ENCODE measurements around the gene ACVR1C. TPM values are rescaled to one million over a fixed set of nuclear protein-coding genes. Genes with fewer than 3 reads are reported as not detected.

ACVR1C gene
- total RNA-seq, 1 donor from 2014 or later = 0.52 TPM

- Histone ChIP-seq H3K4me1 (ENCODE audit: control insufficient read depth in 3 of 3, insufficient read depth in 3 of 3, low read length in 3 of 3) (no peaks in the 10 kb centered on the region), H3K9ac (ENCODE audit: low read depth in 1 of 3, low read length in 3 of 3) (no peak overlapping the region), H3K27ac (ENCODE audit: low read depth, low read length) (no peak overlapping the region), H3K4me3 (ENCODE audit: low read length in 3 of 3) (no peak overlapping the region), H3K36me3 (ENCODE audit: control insufficient read depth in 3 of 3, insufficient read depth in 3 of 3, low read length in 3 of 3) (no peaks in the 10 kb centered on the region), H3K9me3 (ENCODE audit: control insufficient read depth in 3 of 3, low read length in 3 of 3) (no peaks in the 10 kb centered on the region), H3K27me3 (ENCODE audit: control insufficient read depth in 3 of 3, insufficient read depth in 3 of 3, low read length in 3 of 3) (no peaks in the 10 kb centered on the region)
These were observed 141.4 kb downstream of the ACVR1C start for GRCh38 chr2:157487271-157487610.

- Histone ChIP-seq H3K9me3 (ENCODE audit: control insufficient read depth in 3 of 3, low read length in 3 of 3) (no peaks in the 10 kb centered on the region), H3K27ac (ENCODE audit: low read depth, low read length) (no peak overlapping the region), H3K36me3 (ENCODE audit: control insufficient read depth in 3 of 3, insufficient read depth in 3 of 3, low read length in 3 of 3) (no peaks in the 10 kb centered on the region), H3K27me3 (ENCODE audit: control insufficient read depth in 3 of 3, insufficient read depth in 3 of 3, low read length in 3 of 3) (no peaks in the 10 kb centered on the region), H3K4me3 (ENCODE audit: low read length in 3 of 3) (no peak overlapping the region), H3K4me1 (ENCODE audit: control insufficient read depth in 3 of 3, insufficient read depth in 3 of 3, low read length in 3 of 3) (no peaks in the 10 kb centered on the region), H3K9ac (ENCODE audit: low read depth in 1 of 3, low read length in 3 of 3) (no peak overlapping the region)
These were observed 141.9 kb downstream of the ACVR1C start for GRCh38 chr2:157486596-157487270.

GRCh38 chr2:157480182-157480961, 148.3 kb downstream of the ACVR1C start:
- Histone ChIP-seq H3K9ac (ENCODE audit: low read depth in 1 of 3, low read length in 3 of 3) (no peak overlapping the region), H3K4me3 (ENCODE audit: low read length in 3 of 3) (no peak overlapping the region), H3K36me3 (ENCODE audit: control insufficient read depth in 3 of 3, insufficient read depth in 3 of 3, low read length in 3 of 3) (no peaks in the 10 kb centered on the region), H3K4me1 (ENCODE audit: control insufficient read depth in 3 of 3, insufficient read depth in 3 of 3, low read length in 3 of 3) (peaks cover 4 to 15% (median 9%) of the 10 kb centered on the region in 3 donors), H3K9me3 (ENCODE audit: control insufficient read depth in 3 of 3, low read length in 3 of 3) (no peaks in the 10 kb centered on the region), H3K27me3 (ENCODE audit: control insufficient read depth in 3 of 3, insufficient read depth in 3 of 3, low read length in 3 of 3) (no peaks in the 10 kb centered on the region), H3K27ac (ENCODE audit: low read depth, low read length) (no peak overlapping the region)

GRCh38 chr2:157479081-157480027, 149.3 kb downstream of the ACVR1C start:
- Histone ChIP-seq H3K9me3 (ENCODE audit: control insufficient read depth in 3 of 3, low read length in 3 of 3) (no peaks in the 10 kb centered on the region), H3K9ac (ENCODE audit: low read depth in 1 of 3, low read length in 3 of 3) (no peak overlapping the region), H3K4me3 (ENCODE audit: low read length in 3 of 3) (no peak overlapping the region), H3K27ac (ENCODE audit: low read depth, low read length) (no peak overlapping the region), H3K27me3 (ENCODE audit: control insufficient read depth in 3 of 3, insufficient read depth in 3 of 3, low read length in 3 of 3) (no peaks in the 10 kb centered on the region), H3K36me3 (ENCODE audit: control insufficient read depth in 3 of 3, insufficient read depth in 3 of 3, low read length in 3 of 3) (no peaks in the 10 kb centered on the region), H3K4me1 (ENCODE audit: control insufficient read depth in 3 of 3, insufficient read depth in 3 of 3, low read length in 3 of 3) (peaks cover 4 to 15% (median 9%) of the 10 kb centered on the region in 3 donors)

GRCh38 chr2:157477919-157478318, 150.7 kb downstream of the ACVR1C start:
- peaks cover 4 to 15% (median 9%) of the 10 kb centered on the region in 3 donors for H3K4me1 ChIP-seq (ENCODE audit: control insufficient read depth in 3 of 3, insufficient read depth in 3 of 3, low read length in 3 of 3)
- no peak overlapping the region for H3K27ac ChIP-seq (ENCODE audit: low read depth, low read length)
- H3K9me3 ChIP-seq (ENCODE audit: control insufficient read depth in 3 of 3, low read length in 3 of 3) = no peaks in the 10 kb centered on the region
- no peaks in the 10 kb centered on the region for H3K27me3 ChIP-seq (ENCODE audit: control insufficient read depth in 3 of 3, insufficient read depth in 3 of 3, low read length in 3 of 3)
- H3K9ac ChIP-seq (ENCODE audit: low read depth in 1 of 3, low read length in 3 of 3) = no peak overlapping the region
- H3K4me3 ChIP-seq (ENCODE audit: low read length in 3 of 3) = no peak overlapping the region
- no peaks in the 10 kb centered on the region for H3K36me3 ChIP-seq (ENCODE audit: control insufficient read depth in 3 of 3, insufficient read depth in 3 of 3, low read length in 3 of 3)

- Histone ChIP-seq H3K27me3 (ENCODE audit: control insufficient read depth in 3 of 3, insufficient read depth in 3 of 3, low read length in 3 of 3) (no peaks in the 10 kb centered on the region), H3K4me3 (ENCODE audit: low read length in 3 of 3) (no peak overlapping the region), H3K9me3 (ENCODE audit: control insufficient read depth in 3 of 3, low read length in 3 of 3) (no peaks in the 10 kb centered on the region), H3K27ac (ENCODE audit: low read depth, low read length) (no peak overlapping the region), H3K9ac (ENCODE audit: low read depth in 1 of 3, low read length in 3 of 3) (no peak overlapping the region), H3K4me1 (ENCODE audit: control insufficient read depth in 3 of 3, insufficient read depth in 3 of 3, low read length in 3 of 3) (peaks cover 4 to 15% (median 9%) of the 10 kb centered on the region in 3 donors), H3K36me3 (ENCODE audit: control insufficient read depth in 3 of 3, insufficient read depth in 3 of 3, low read length in 3 of 3) (no peaks in the 10 kb centered on the region)
These were observed 151.5 kb downstream of the ACVR1C start for GRCh38 chr2:157476953-157477709.

Other genes starting within 250 kb of the ACVR1C start
- gene CYTIP, start 184.8 kb downstream of the ACVR1C start, total RNA-seq = 1.0 TPM
- gene ACVR1, start 247.5 kb upstream of the ACVR1C start, total RNA-seq = 18.8 TPM